GM12878 (cell line): ENCODE results near the gene FLOT1. TPM values are rescaled to one million over a fixed set of nuclear protein-coding genes. Genes with fewer than 3 reads are reported as not detected.

Source experiments
- ATF2 ChIP-seq: IDR thresholded peaks from 2 replicates; pipeline ENCODE4 v1.6.1; 2012; ENCODE audit warnings: low read length, inconsistent platforms
- CUX1 ChIP-seq: IDR thresholded peaks from 2 replicates; pipeline ENCODE4 v1.6.1; 2012; ENCODE audit warnings: improper control_type of control experiment, low read depth, low read length; ENCODE audit not compliant: insufficient replicate concordance
- ETV6 ChIP-seq, 2 experiments: fragments of 450-650 bp in 1 of 2; IDR thresholded peaks in 1 of 2; conservative IDR thresholded peaks in 1 of 2; 2 replicates each; pipeline ENCODE4 v1.6.1; 2014; ENCODE audit warnings: antibody characterized with exemption in 1 of 2, borderline replicate concordance in 1 of 2, low read depth in 1 of 2, mild to moderate bottlenecking in 1 of 2, moderate library complexity in 1 of 2
- FOXK2 ChIP-seq: fragments of 450-650 bp; IDR thresholded peaks from 2 replicates; pipeline ENCODE4 v1.6.1; 2017; ENCODE audit warnings: mild to moderate bottlenecking, moderate library complexity
- IRF5 ChIP-seq: fragments of 450-650 bp; IDR thresholded peaks from 2 replicates; pipeline ENCODE4 v1.6.1; 2017; ENCODE audit warnings: borderline replicate concordance
- JUNB ChIP-seq: IDR thresholded peaks from 2 replicates; pipeline ENCODE4 v1.6.1; 2016; ENCODE audit warnings: antibody characterized with exemption, mild to moderate bottlenecking
- KDM1A ChIP-seq: fragments of 200-600 bp; sonication (generic); IDR thresholded peaks from 2 replicates; pipeline ENCODE4 v1.6.1; 2016; ENCODE audit warnings: borderline replicate concordance
- MAX ChIP-seq: IDR thresholded peaks from 2 replicates; pipeline ENCODE4 v1.6.1; 2012; ENCODE audit warnings: low read depth, low read length, improper control_type of control experiment
- MEF2A ChIP-seq: IDR thresholded peaks from 2 replicates; pipeline ENCODE4 v1.6.1; 2011; ENCODE audit warnings: low read depth, mild to moderate bottlenecking, low read length, moderate library complexity; ENCODE audit not compliant: insufficient read depth
- MYC ChIP-seq: IDR thresholded peaks from 2 replicates; pipeline ENCODE4 v1.6.1; 2011; ENCODE audit warnings: mild to moderate bottlenecking, low read length, moderate library complexity, inconsistent platforms; ENCODE audit not compliant: insufficient read depth, insufficient replicate concordance, insufficient read length, severe bottlenecking
- PBX3 ChIP-seq: IDR thresholded peaks from 2 replicates; pipeline ENCODE4 v1.6.1; 2011; ENCODE audit warnings: mild to moderate bottlenecking, low read depth, low read length, moderate library complexity; ENCODE audit not compliant: insufficient replicate concordance
- RCOR1 ChIP-seq: conservative IDR thresholded peaks from 2 replicates; pipeline ENCODE4 v1.6.1; 2012; ENCODE audit warnings: low read depth, low read length, improper control_type of control experiment
- SMC3 ChIP-seq: IDR thresholded peaks from 2 replicates; pipeline ENCODE4 v1.6.1; 2011; ENCODE audit warnings: low read length, improper control_type of control experiment, borderline replicate concordance
- SREBF2 ChIP-seq: IDR thresholded peaks from 2 replicates; pipeline ENCODE4 v1.6.1; 2012; ENCODE audit warnings: mild to moderate bottlenecking, low read length
- STAT1 ChIP-seq: fragments of 450-650 bp; conservative IDR thresholded peaks from 2 replicates; pipeline ENCODE4 v1.6.1; 2014; ENCODE audit warnings: antibody characterized with exemption, mild to moderate bottlenecking
- SUZ12 ChIP-seq: fragments of 200-600 bp; sonication (generic); IDR thresholded peaks from one replicate; pipeline ENCODE4 v1.6.1; 2018; ENCODE audit warnings: antibody characterized with exemption, mild to moderate bottlenecking; ENCODE audit not compliant: unreplicated experiment
- ZNF274 ChIP-seq: IDR thresholded peaks from one replicate; pipeline ENCODE4 v1.8.0; 2011; ENCODE audit not compliant: insufficient read length, insufficient read depth
- polyA plus RNA-seq, 11 experiments: library from polyadenylated mRNA; depleted of rRNA in 4 of 11; unstranded in 6 of 11; stranded (reverse) in 5 of 11; fragments of >200 nt; fragmentation: Nextera tagmentation in 4 of 11; fragmentation: Illumina TruSeq in 1 of 11; extraction: Ambion mirVana in 4 of 11; extraction: Trizol in 1 of 11; gene quantifications; 1 replicate in 1 of 11; 2 replicates in 10 of 11; pipeline versions ENCODE4 v1.2.1 to v1.2.3, GENCODE V29; 2011 to 2016; ENCODE audit warnings: inconsistent platforms in 2 of 11, missing spikeins in 2 of 11, low read depth in 1 of 11
- total RNA-seq, 4 experiments: library from RNA; depleted of rRNA in 3 of 4; stranded (reverse); fragments of >200 nt in 3 of 4; fragmentation: Illumina TruSeq in 1 of 4; extraction: Trizol in 1 of 4; gene quantifications; 2 replicates each; pipeline versions ENCODE4 v1.2.1 to v1.2.3, GENCODE V29; 2013 to 2021

FLOT1 gene
- total and polyA plus RNA-seq, 10 of the 15 experiments (the other 5 are each of a cell fraction or from before 2014, with no cell fraction given): 12.3 to 153 (median 112) TPM

GRCh38 chr6:30735668-30736314, 6.7 kb downstream of the FLOT1 start (continued):
- TF ChIP-seq MYC (no peak), SUZ12 (no peak), ATF2 (peak; percentile 56; the same call in 1 of the 2 replicates), CUX1 (peak; percentile 40), KDM1A (no peak), SMC3 (no peak), ZNF274 (no peak), ETV6 (conservative IDR thresholded peaks at IDR 0.05 in 1 of 2, IDR thresholded peaks at IDR 0.05 in 1 of 2; ENCODE audit: borderline replicate concordance in 1 of 2, low read depth in 1 of 2) (peak in 1 of 2 experiments; percentile 42; a peak in 1 of 4 replicates), MAX (no peak), IRF5 (no peak), FOXK2 (no peak), RCOR1 (no peak), MEF2A (no peak), JUNB (peak; percentile 66), SREBF2 (no peak), STAT1 (no peak), PBX3 (no peak)
